Liver (tissue), 9 donors: ENCODE measurements around the gene TUT4. TPM values are rescaled to one million over a fixed set of nuclear protein-coding genes. Genes with fewer than 3 reads are reported as not detected.

Experiments used
- DNase-seq: peaks from one replicate; pipeline ENCODE4 v3.0.0-alpha.2; 2017; ENCODE audit warnings: low spot score
- H3K27ac ChIP-seq, 2 donors: one replicate each; pipeline ENCODE4 v1.7.0; 2013; ENCODE audit warnings: inconsistent platforms in 2 of 2, low read length in 2 of 2, control low read depth in 1 of 2, low read depth in 1 of 2, mild to moderate bottlenecking in 1 of 2
- H3K27me3 ChIP-seq, 4 donors: one replicate each; pipeline versions ENCODE4 v1.6.1 to v1.7.0; 2013; ENCODE audit warnings: low read length in 3 of 4, inconsistent platforms in 1 of 4, mild to moderate bottlenecking in 1 of 4, moderate library complexity in 1 of 4; ENCODE audit not compliant: control insufficient read depth in 4 of 4, insufficient read depth in 4 of 4
- H3K36me3 ChIP-seq, 4 donors: one replicate each; pipeline versions ENCODE4 v1.6.1 to v1.7.0; 2013; ENCODE audit warnings: low read length in 3 of 4, mild to moderate bottlenecking in 3 of 4, low read depth in 1 of 4, moderate library complexity in 1 of 4; ENCODE audit not compliant: control insufficient read depth in 4 of 4, insufficient read depth in 3 of 4
- H3K4me1 ChIP-seq, 4 donors: one replicate each; pipeline versions ENCODE4 v1.6.1 to v1.7.0; 2013; ENCODE audit warnings: low read length in 3 of 4, mild to moderate bottlenecking in 3 of 4, moderate library complexity in 1 of 4; ENCODE audit not compliant: control insufficient read depth in 4 of 4, insufficient read depth in 4 of 4
- H3K4me3 ChIP-seq, 3 donors: one replicate each; pipeline versions ENCODE4 v1.6.1 to v1.7.0; 2013; ENCODE audit warnings: low read length in 3 of 3, control low read depth in 1 of 3, low read depth in 1 of 3, mild to moderate bottlenecking in 1 of 3
- H3K9ac ChIP-seq, 2 donors: one replicate each; pipeline ENCODE4 v1.7.0; 2013; ENCODE audit warnings: low read length in 2 of 2, mild to moderate bottlenecking in 2 of 2, moderate library complexity in 2 of 2, control low read depth in 1 of 2, low read depth in 1 of 2
- H3K9me3 ChIP-seq, 4 donors: one replicate each; pipeline versions ENCODE4 v1.6.1 to v1.7.0; 2013; ENCODE audit warnings: low read length in 3 of 4; ENCODE audit not compliant: control insufficient read depth in 4 of 4
- EGR1 ChIP-seq, 2 donors: IDR thresholded peaks; 2 replicates each; pipeline ENCODE4 v1.6.1; 2016 to 2018; ENCODE audit warnings: antibody characterized with exemption in 2 of 2, low read depth in 2 of 2
- FOXA1 ChIP-seq: IDR thresholded peaks from 2 replicates; pipeline ENCODE4 v1.6.1; 2016; ENCODE audit warnings: antibody characterized with exemption
- FOXA2 ChIP-seq: IDR thresholded peaks from 2 replicates; pipeline ENCODE4 v1.6.1; 2016; ENCODE audit warnings: antibody characterized with exemption
- GABPA ChIP-seq, 2 donors: IDR thresholded peaks in 1 of 2; conservative IDR thresholded peaks in 1 of 2; 2 replicates each; pipeline ENCODE4 v1.6.1; 2016; ENCODE audit warnings: antibody characterized with exemption in 2 of 2, mild to moderate bottlenecking in 1 of 2, moderate library complexity in 1 of 2
- HNF4A ChIP-seq, 2 donors: conservative IDR thresholded peaks; 2 replicates each; pipeline ENCODE4 v1.6.1; 2016; ENCODE audit warnings: antibody characterized with exemption in 2 of 2, mild to moderate bottlenecking in 2 of 2
- HNF4G ChIP-seq: IDR thresholded peaks from 2 replicates; pipeline ENCODE4 v1.6.1; 2016; ENCODE audit warnings: antibody characterized with exemption
- JUND ChIP-seq, 2 donors: IDR thresholded peaks; 2 replicates each; pipeline ENCODE4 v1.6.1; 2016; ENCODE audit warnings: antibody characterized with exemption in 2 of 2
- NR2F2 ChIP-seq: IDR thresholded peaks from 2 replicates; pipeline ENCODE4 v1.6.1; 2016; ENCODE audit warnings: antibody characterized with exemption
- RAD21 ChIP-seq, 2 donors: IDR thresholded peaks; 2 replicates each; pipeline ENCODE4 v1.6.1; 2016; ENCODE audit warnings: antibody characterized with exemption in 2 of 2, mild to moderate bottlenecking in 2 of 2
- RXRA ChIP-seq, 2 donors: IDR thresholded peaks; 2 replicates each; pipeline ENCODE4 v1.6.1; 2017 to 2018; ENCODE audit warnings: antibody characterized with exemption in 2 of 2, mild to moderate bottlenecking in 1 of 2
- SP1 ChIP-seq: IDR thresholded peaks from 2 replicates; pipeline ENCODE4 v1.6.1; 2018; ENCODE audit warnings: antibody characterized with exemption, mild to moderate bottlenecking
- TAF1 ChIP-seq: conservative IDR thresholded peaks from 2 replicates; pipeline ENCODE4 v1.6.1; 2016; ENCODE audit warnings: antibody characterized with exemption, mild to moderate bottlenecking
- YY1 ChIP-seq: IDR thresholded peaks from 2 replicates; pipeline ENCODE4 v1.6.1; 2016; ENCODE audit warnings: antibody characterized with exemption, mild to moderate bottlenecking
- WGBS: extraction: QIAGEN DNeasy Blood & Tissue Kit; methylation state at CpG from one replicate; pipeline ENCODE4 v1.1.7; 2013; 5-methylcytosine and 5-hydroxymethylcytosine counted together
- polyA plus RNA-seq, 2 donors: library from polyadenylated mRNA; stranded (reverse) in 1 of 2; unstranded in 1 of 2; fragments of 200-250 nt in 1 of 2; fragments of >200 nt in 1 of 2; fragmentation: Nextera tagmentation in 1 of 2; extraction: Ambion mirVana in 1 of 2; gene quantifications; one replicate each; pipeline versions ENCODE4 v1.2.1 to v1.2.3, GENCODE V29; 2013 to 2015
- total RNA-seq, 2 donors: library from RNA; depleted of rRNA; stranded (reverse); fragments of >200 nt; gene quantifications; one replicate each; pipeline ENCODE4 v1.2.3, GENCODE V29; 2014
- TF ChIP-seq, protein P1 (sequence below): fragments of 150-350 bp; IDR thresholded peaks from 2 replicates; pipeline ENCODE4 v1.5.1; 2017; ENCODE audit warnings: improper control_type of control experiment, low read depth, low read length; ENCODE audit not compliant: missing input control
- TF ChIP-seq, protein P2 (sequence below): IDR thresholded peaks from 2 replicates; pipeline ENCODE4 v1.6.1; 2016; ENCODE audit warnings: antibody characterized with exemption
- TF ChIP-seq, protein P3 (sequence below): IDR thresholded peaks from 2 replicates; pipeline ENCODE4 v1.6.1; 2016; ENCODE audit warnings: antibody characterized with exemption, mild to moderate bottlenecking
- TF ChIP-seq, protein P4 (sequence below): IDR thresholded peaks from 2 replicates; pipeline ENCODE4 v1.6.1; 2016; ENCODE audit warnings: antibody characterized with exemption
- TF ChIP-seq, protein P5 (sequence below): IDR thresholded peaks from 2 replicates; pipeline ENCODE4 v1.6.1; 2016; ENCODE audit warnings: antibody characterized with exemption
- donor health status: healthy.
- donor health status: healthy.
- donor health status: healthy.
- donor health status: healthy.
- donor health status: healthy.

Gene TUT4
- total and polyA plus RNA-seq, 4 donors = 12.2 to 28.0 (median 24.0) TPM

DNA sequence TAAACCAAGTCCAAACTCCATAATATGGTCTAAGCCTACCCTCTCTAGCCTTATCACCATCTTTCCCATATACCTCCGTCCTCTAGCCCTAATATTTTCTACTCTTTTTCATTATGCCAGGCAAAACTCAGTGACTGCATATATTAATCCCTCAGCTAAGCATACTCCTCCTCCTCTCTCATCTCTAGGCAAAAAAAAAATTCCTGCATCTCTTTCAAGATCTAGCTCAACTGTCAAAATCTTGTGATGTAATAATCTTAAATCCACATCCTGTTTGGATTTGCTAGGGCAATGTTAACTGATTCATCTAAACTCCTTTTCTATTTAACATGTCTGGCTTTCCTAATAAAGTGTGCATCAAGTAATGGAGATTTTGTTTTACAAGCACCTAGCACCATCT, 128.1 kb downstream of the TUT4 start:
- DNase-seq = no peak
- WGBS = 94% methylated on average over 1 of the region's 1 CpG
- Histone ChIP-seq H3K9ac (no peak overlapping the region), H3K27ac (no peak overlapping the region), H3K4me1 (no peaks in the 10 kb centered on the region), H3K9me3 (no peaks in the 10 kb centered on the region), H3K27me3 (no peaks in the 10 kb centered on the region), H3K4me3 (no peak overlapping the region), H3K36me3 (peaks cover 5 to 35% (median 17%) of the 10 kb centered on the region in 4 donors)
- TF ChIP-seq FOXA2 (no peak), HNF4G (no peak), YY1 (no peak), SP1 (no peak), TAF1 (no peak), NR2F2 (no peak)
- TF ChIP-seq, protein P1, sequence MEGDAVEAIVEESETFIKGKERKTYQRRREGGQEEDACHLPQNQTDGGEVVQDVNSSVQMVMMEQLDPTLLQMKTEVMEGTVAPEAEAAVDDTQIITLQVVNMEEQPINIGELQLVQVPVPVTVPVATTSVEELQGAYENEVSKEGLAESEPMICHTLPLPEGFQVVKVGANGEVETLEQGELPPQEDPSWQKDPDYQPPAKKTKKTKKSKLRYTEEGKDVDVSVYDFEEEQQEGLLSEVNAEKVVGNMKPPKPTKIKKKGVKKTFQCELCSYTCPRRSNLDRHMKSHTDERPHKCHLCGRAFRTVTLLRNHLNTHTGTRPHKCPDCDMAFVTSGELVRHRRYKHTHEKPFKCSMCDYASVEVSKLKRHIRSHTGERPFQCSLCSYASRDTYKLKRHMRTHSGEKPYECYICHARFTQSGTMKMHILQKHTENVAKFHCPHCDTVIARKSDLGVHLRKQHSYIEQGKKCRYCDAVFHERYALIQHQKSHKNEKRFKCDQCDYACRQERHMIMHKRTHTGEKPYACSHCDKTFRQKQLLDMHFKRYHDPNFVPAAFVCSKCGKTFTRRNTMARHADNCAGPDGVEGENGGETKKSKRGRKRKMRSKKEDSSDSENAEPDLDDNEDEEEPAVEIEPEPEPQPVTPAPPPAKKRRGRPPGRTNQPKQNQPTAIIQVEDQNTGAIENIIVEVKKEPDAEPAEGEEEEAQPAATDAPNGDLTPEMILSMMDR = no peak
- TF ChIP-seq, protein P2, sequence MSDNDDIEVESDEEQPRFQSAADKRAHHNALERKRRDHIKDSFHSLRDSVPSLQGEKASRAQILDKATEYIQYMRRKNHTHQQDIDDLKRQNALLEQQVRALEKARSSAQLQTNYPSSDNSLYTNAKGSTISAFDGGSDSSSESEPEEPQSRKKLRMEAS = no peak

DNA sequence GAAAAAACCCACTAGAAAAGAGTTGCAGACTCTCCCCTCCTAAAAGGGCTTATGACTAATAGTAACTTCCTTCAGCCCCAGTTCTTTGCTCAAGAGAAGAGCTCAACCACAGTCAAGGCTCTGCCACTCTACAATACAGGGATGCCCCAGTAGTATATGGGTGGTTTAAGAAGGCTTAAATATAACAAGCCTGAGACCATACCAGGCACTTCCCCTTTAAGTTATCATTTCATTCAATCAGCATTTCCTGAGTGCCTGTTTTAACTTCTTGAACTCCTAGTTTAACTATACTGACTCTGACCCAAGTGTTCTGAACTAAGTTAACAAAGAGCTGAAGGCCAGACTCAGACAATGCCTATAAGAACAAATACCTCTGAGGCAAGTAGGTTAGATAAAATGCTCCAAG, 128.7 kb downstream of the TUT4 start:
- peaks cover 7 to 38% (median 20%) of the 10 kb centered on the region in 4 donors for H3K36me3 ChIP-seq
- no peak overlapping the region for H3K27ac ChIP-seq
- no peak overlapping the region for H3K9ac ChIP-seq
- TF ChIP-seq EGR1 (IDR thresholded peaks at IDR 0.05; ENCODE audit: low read depth in 2 of 2) (no peak), SP1 (no peak), RXRA (IDR thresholded peaks at IDR 0.05) (no peak), TAF1 (no peak), NR2F2 (no peak), FOXA2 (no peak), FOXA1 (no peak)
- H3K4me1 ChIP-seq = no peaks in the 10 kb centered on the region
- H3K9me3 ChIP-seq = no peaks in the 10 kb centered on the region
- H3K4me3 ChIP-seq = no peak overlapping the region
- H3K27me3 ChIP-seq = no peaks in the 10 kb centered on the region
- DNase-seq = no peak

DNA sequence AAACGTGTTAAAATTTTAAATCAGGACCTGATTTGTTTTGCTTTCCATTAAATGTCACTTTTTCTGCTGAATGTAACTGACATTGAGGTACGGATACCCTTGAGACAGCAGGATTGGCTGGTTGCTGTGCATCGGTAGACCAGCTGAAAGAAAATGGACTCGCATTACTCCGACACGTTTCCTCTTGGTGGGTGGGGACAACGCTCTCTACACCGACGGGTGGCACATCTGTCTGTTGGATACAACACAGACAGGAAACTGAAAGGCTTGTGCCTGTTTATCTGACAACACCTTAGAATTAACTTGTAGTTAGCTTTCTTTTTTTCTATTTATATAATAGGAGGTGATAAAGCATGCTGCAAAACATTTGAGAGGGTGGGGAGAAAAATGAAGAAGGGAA, 129.1 kb downstream of the TUT4 start:
- H3K9me3 ChIP-seq = no peaks in the 10 kb centered on the region
- 78% methylated on average over 9 of the region's 9 CpGs for WGBS
- H3K27me3 ChIP-seq = no peaks in the 10 kb centered on the region
- no peak for DNase-seq
- TF ChIP-seq, protein P3, sequence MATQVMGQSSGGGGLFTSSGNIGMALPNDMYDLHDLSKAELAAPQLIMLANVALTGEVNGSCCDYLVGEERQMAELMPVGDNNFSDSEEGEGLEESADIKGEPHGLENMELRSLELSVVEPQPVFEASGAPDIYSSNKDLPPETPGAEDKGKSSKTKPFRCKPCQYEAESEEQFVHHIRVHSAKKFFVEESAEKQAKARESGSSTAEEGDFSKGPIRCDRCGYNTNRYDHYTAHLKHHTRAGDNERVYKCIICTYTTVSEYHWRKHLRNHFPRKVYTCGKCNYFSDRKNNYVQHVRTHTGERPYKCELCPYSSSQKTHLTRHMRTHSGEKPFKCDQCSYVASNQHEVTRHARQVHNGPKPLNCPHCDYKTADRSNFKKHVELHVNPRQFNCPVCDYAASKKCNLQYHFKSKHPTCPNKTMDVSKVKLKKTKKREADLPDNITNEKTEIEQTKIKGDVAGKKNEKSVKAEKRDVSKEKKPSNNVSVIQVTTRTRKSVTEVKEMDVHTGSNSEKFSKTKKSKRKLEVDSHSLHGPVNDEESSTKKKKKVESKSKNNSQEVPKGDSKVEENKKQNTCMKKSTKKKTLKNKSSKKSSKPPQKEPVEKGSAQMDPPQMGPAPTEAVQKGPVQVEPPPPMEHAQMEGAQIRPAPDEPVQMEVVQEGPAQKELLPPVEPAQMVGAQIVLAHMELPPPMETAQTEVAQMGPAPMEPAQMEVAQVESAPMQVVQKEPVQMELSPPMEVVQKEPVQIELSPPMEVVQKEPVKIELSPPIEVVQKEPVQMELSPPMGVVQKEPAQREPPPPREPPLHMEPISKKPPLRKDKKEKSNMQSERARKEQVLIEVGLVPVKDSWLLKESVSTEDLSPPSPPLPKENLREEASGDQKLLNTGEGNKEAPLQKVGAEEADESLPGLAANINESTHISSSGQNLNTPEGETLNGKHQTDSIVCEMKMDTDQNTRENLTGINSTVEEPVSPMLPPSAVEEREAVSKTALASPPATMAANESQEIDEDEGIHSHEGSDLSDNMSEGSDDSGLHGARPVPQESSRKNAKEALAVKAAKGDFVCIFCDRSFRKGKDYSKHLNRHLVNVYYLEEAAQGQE = no peak
- TF ChIP-seq JUND (IDR thresholded peaks at IDR 0.05) (no peak), GABPA (IDR thresholded peaks at IDR 0.05 in 1 of 2, conservative IDR thresholded peaks at IDR 0.05 in 1 of 2) (no peak), HNF4A (conservative IDR thresholded peaks at IDR 0.05) (no peak), HNF4G (no peak), YY1 (no peak), FOXA2 (no peak), TAF1 (no peak), EGR1 (IDR thresholded peaks at IDR 0.05; ENCODE audit: low read depth in 2 of 2) (no peak), RAD21 (IDR thresholded peaks at IDR 0.05) (no peak)
- TF ChIP-seq, protein P1 = no peak
- TF ChIP-seq, protein P4, sequence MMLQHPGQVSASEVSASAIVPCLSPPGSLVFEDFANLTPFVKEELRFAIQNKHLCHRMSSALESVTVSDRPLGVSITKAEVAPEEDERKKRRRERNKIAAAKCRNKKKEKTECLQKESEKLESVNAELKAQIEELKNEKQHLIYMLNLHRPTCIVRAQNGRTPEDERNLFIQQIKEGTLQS = no peak
- TF ChIP-seq, protein P5, sequence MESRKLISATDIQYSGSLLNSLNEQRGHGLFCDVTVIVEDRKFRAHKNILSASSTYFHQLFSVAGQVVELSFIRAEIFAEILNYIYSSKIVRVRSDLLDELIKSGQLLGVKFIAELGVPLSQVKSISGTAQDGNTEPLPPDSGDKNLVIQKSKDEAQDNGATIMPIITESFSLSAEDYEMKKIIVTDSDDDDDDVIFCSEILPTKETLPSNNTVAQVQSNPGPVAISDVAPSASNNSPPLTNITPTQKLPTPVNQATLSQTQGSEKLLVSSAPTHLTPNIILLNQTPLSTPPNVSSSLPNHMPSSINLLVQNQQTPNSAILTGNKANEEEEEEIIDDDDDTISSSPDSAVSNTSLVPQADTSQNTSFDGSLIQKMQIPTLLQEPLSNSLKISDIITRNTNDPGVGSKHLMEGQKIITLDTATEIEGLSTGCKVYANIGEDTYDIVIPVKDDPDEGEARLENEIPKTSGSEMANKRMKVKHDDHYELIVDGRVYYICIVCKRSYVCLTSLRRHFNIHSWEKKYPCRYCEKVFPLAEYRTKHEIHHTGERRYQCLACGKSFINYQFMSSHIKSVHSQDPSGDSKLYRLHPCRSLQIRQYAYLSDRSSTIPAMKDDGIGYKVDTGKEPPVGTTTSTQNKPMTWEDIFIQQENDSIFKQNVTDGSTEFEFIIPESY = no peak
- TF ChIP-seq, protein P2 = no peak
- H3K9ac ChIP-seq = no peak overlapping the region
- no peaks in the 10 kb centered on the region for H3K4me1 ChIP-seq
- no peak overlapping the region for H3K27ac ChIP-seq
- H3K36me3 ChIP-seq = peaks cover 5 to 39% (median 22%) of the 10 kb centered on the region in 4 donors
- H3K4me3 ChIP-seq = no peak overlapping the region
